Mammary epithelial cell (primary cell): Measurements from ENCODE around the gene COPZ1.

ENCODE experiments used
- CTCF ChIP-seq, 2 donors: IDR thresholded peaks in 1 of 2; conservative IDR thresholded peaks in 1 of 2; 2 replicates each; pipeline ENCODE4 v1.5.1; 2011 to 2012; ENCODE audit warnings: inconsistent platforms in 2 of 2, low read length in 2 of 2, mild to moderate bottlenecking in 2 of 2, control low read depth in 1 of 2, low read depth in 1 of 2; ENCODE audit not compliant: insufficient read depth in 1 of 2; ENCODE audit errors: extremely low read depth in 1 of 2
- EZH2 ChIP-seq: IDR thresholded peaks from 2 replicates; pipeline ENCODE4 v1.6.1; 2012; ENCODE audit warnings: low read length, inconsistent platforms, borderline replicate concordance

- peak; percentile 96 for TF ChIP-seq CTCF (conservative IDR thresholded peaks at IDR 0.05 in 1 of 2, IDR thresholded peaks at IDR 0.05 in 1 of 2; ENCODE audit: extremely low read depth in 1 of 2, insufficient read depth in 1 of 2, low read depth in 1 of 2, low read length in 2 of 2)
- TF ChIP-seq EZH2 = no peak
Observed at GRCh38 chr12:54294152-54294952, 30.6 kb upstream of the COPZ1 start.
